ENCODE measurements around the gene POLR3K.

DNA sequence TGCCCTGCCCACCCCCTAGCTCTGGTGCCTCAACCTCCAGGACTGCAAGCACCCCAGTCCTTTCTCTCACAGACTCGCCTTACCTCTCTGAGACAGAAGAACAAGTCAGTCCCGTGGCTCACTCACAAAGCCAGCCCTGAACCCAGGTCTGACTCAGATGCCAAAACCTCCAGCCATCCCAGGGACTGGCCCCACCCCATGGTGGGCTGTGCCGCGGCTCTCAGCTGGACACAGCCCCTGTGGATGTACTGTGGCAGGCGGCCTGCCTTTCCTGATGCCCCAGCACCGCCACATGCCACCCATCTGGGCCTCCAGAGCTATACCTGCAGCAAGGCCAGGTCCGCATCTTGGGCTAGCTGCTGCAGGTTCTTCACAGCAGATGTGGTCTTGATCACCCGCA, 44.4 kb upstream of the POLR3K start:
- TF ChIP-seq, protein P1, sequence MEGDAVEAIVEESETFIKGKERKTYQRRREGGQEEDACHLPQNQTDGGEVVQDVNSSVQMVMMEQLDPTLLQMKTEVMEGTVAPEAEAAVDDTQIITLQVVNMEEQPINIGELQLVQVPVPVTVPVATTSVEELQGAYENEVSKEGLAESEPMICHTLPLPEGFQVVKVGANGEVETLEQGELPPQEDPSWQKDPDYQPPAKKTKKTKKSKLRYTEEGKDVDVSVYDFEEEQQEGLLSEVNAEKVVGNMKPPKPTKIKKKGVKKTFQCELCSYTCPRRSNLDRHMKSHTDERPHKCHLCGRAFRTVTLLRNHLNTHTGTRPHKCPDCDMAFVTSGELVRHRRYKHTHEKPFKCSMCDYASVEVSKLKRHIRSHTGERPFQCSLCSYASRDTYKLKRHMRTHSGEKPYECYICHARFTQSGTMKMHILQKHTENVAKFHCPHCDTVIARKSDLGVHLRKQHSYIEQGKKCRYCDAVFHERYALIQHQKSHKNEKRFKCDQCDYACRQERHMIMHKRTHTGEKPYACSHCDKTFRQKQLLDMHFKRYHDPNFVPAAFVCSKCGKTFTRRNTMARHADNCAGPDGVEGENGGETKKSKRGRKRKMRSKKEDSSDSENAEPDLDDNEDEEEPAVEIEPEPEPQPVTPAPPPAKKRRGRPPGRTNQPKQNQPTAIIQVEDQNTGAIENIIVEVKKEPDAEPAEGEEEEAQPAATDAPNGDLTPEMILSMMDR (IDR thresholded peaks at IDR 0.05; ENCODE audit: insufficient read depth, low read depth, low read length) = no peak
- TF ChIP-seq EZH2 (IDR thresholded peaks at IDR 0.05; ENCODE audit: insufficient read depth, low read length) = no peak
